PC-3 (cell line): Measurements from ENCODE around the gene CARNS1. TPM values are rescaled to one million over a fixed set of nuclear protein-coding genes. Genes with fewer than 3 reads are reported as not detected.

Source experiments
- ATAC-seq: fragments of 200-7000 bp; cut with Tn5 transposase; 2 replicates; pipeline ENCODE4 v1.9.1; 2020; ENCODE audit warnings: mild to moderate bottlenecking, moderate library complexity
- BruUV-seq: library from RNA; stranded (reverse); fragments of 400-500 nt; replicated peaks from 2 replicates; lab custom pipeline; 2021; lab: Mats Ljungman, UMichigan
- CTCF ChIA-PET: fragments of 300-600 bp; sonication (Branson Sonifier 250); formaldehyde crosslinking; loops from one replicate; lab custom pipeline; 2022; ENCODE audit warnings: antibody characterized with exemption; lab: Charles Lee
- POLR2A ChIA-PET: fragments of 300-600 bp; sonication (Branson Sonifier 250); formaldehyde crosslinking; loops from one replicate; lab custom pipeline; 2022; ENCODE audit warnings: antibody characterized with exemption; ENCODE audit not compliant: unreplicated experiment; lab: Charles Lee
- DNase-seq: peaks from one replicate; pipeline ENCODE4 v3.0.0-alpha.2; 2015
- H2AFZ ChIP-seq: fragments of 300-600 bp; sonication (generic); 2 replicates; pipeline ENCODE4 v1.6.0; 2016; ENCODE audit warnings: antibody characterized with exemption, low read length
- H3F3A ChIP-seq: fragments of 300-600 bp; sonication (generic); one replicate; pipeline ENCODE4 v1.6.0; 2017; ENCODE audit warnings: antibody characterized with exemption, low read length, control low read depth, mild to moderate bottlenecking; ENCODE audit not compliant: unreplicated experiment
- H3K27ac ChIP-seq: fragments of 300-600 bp; sonication (generic); 2 replicates; pipeline ENCODE4 v1.5.1; 2016; ENCODE audit warnings: mild to moderate bottlenecking, low read length
- H3K27me3 ChIP-seq: fragments of 300-600 bp; sonication (generic); 2 replicates; pipeline ENCODE4 v1.6.1; 2016; ENCODE audit warnings: low read length, mixed read lengths
- H3K36me3 ChIP-seq: fragments of 300-600 bp; sonication (generic); 2 replicates; pipeline ENCODE4 v1.6.1; 2016; ENCODE audit warnings: low read depth, mixed run types, low read length, mixed read lengths
- H3K4me1 ChIP-seq: fragments of 300-600 bp; sonication (generic); 2 replicates; pipeline ENCODE4 v1.5.1; 2016; ENCODE audit warnings: low read length; ENCODE audit not compliant: insufficient read depth
- H3K4me2 ChIP-seq: fragments of 300-600 bp; sonication (generic); 2 replicates; pipeline ENCODE4 v1.6.0; 2016; ENCODE audit warnings: low read length
- H3K4me3 ChIP-seq: fragments of 300-600 bp; sonication (generic); 2 replicates; pipeline ENCODE4 v1.5.1; 2016; ENCODE audit warnings: mild to moderate bottlenecking, low read length, mixed read lengths
- H3K79me2 ChIP-seq: fragments of 300-600 bp; sonication (generic); 2 replicates; pipeline ENCODE4 v1.6.1; 2017; ENCODE audit warnings: low read length, mixed read lengths
- H3K9ac ChIP-seq: fragments of 300-600 bp; sonication (generic); 2 replicates; pipeline ENCODE4 v1.6.0; 2016; ENCODE audit warnings: mild to moderate bottlenecking, low read length
- H3K9me2 ChIP-seq: fragments of 300-600 bp; sonication (generic); replicated peaks from 2 replicates; pipeline ENCODE4 v1.6.1; 2016; ENCODE audit warnings: mixed run types, low read length, mixed read lengths
- H3K9me3 ChIP-seq: fragments of 300-600 bp; sonication (generic); 2 replicates; pipeline ENCODE4 v1.6.1; 2016; ENCODE audit warnings: low read length, mixed read lengths
- H4K20me1 ChIP-seq: fragments of 300-600 bp; sonication (generic); 2 replicates; pipeline ENCODE4 v1.6.1; 2016; ENCODE audit warnings: low read length, mixed read lengths
- CTCF ChIP-seq: fragments of 300-600 bp; sonication (generic); conservative IDR thresholded peaks from 2 replicates; pipeline ENCODE4 v1.5.1; 2017; ENCODE audit warnings: antibody characterized with exemption, low read depth, mild to moderate bottlenecking, low read length
- EZH2 ChIP-seq: fragments of 300-600 bp; sonication (generic); IDR thresholded peaks from one replicate; pipeline ENCODE4 v1.6.1; 2017; ENCODE audit warnings: antibody characterized with exemption, mild to moderate bottlenecking, low read length; ENCODE audit not compliant: unreplicated experiment
- EZH2phosphoT487 ChIP-seq: fragments of 300-600 bp; sonication (generic); IDR thresholded peaks from 2 replicates; pipeline ENCODE4 v1.6.1; 2018; ENCODE audit warnings: mild to moderate bottlenecking, antibody characterized with exemption, low read length, borderline replicate concordance
- intact Hi-C: fragments of 100-400 bp; cut with micrococcal nuclease; formaldehyde crosslinking; loops from 2 replicates; pipeline ENCODE4 v1.9.0; 2023
- total RNA-seq: library from RNA; depleted of rRNA; stranded (reverse); fragments of >200 nt; gene quantifications from 2 replicates; pipeline ENCODE4 v1.2.3, GENCODE V29; 2014

CARNS1 gene
- total RNA-seq, 1 experiment from 2014 or later = 0.22 TPM

- Histone ChIP-seq H3K4me2 (peak overlapping the region; percentile 72), H3K4me1 (peaks cover 77% of the 10 kb centered on the region), H3K9me3 (no peaks in the 10 kb centered on the region), H2AFZ (no peak overlapping the region), H3K9ac (peak overlapping the region; percentile 69), H3K9me2 (no peaks in the 10 kb centered on the region), H3K4me3 (peak overlapping the region; percentile 11; the same call in 1 of the 2 replicates), H3F3A (peaks cover 8% of the 10 kb centered on the region), H3K27me3 (no peaks in the 10 kb centered on the region), H3K79me2 (peaks cover 12% of the 10 kb centered on the region), H3K36me3 (no peaks in the 10 kb centered on the region), H3K27ac (peak overlapping the region; percentile 100), H4K20me1 (no peaks in the 10 kb centered on the region)
- DNase-seq (no peak), ATAC-seq (no peak)
- TF ChIP-seq EZH2phosphoT487 (no peak), EZH2 (no peak), CTCF (no peak)
- intact Hi-C loops = no loop called here
- CTCF ChIA-PET = interaction anchor here (2.2 kb wide), 1 partner anchor 32 kb away, joined by 11 read pairs; no protein-coding TSS in a partner anchor
- POLR2A ChIA-PET = no interaction called here
- no TSS peak for BruUV-seq
Observed at GRCh38 chr11:67378544-67378943, 36.9 kb upstream of the CARNS1 start.

- ChIA-PET CTCF (interaction anchor here (1.0 to 4.7 kb wide), 3 partner anchors 22 to 34 kb away, joined by 10 to 55 read pairs (median 41); no protein-coding TSS in a partner anchor), POLR2A (interaction anchor here (0.6 kb wide), 2 partner anchors 22 to 25 kb away, joined by 4 to 5 read pairs; partner anchors contain the start of gene PPP1CA)
- TSS peak; percentile 75 for BruUV-seq
- intact Hi-C loops = no loop called here
- DNase-seq (peak; percentile 85), ATAC-seq (peak; percentile 53)
- H3K79me2 ChIP-seq = peaks cover 11% of the 10 kb centered on the region; the same call in 1 of the 2 replicates
- no peak overlapping the region; the same call in 1 of the 2 replicates for H3K4me3 ChIP-seq
- peak overlapping the region; percentile 53 for H2AFZ ChIP-seq
- no peak for TF ChIP-seq EZH2
- no peak for TF ChIP-seq EZH2phosphoT487
- TF ChIP-seq CTCF = no peak
- no peaks in the 10 kb centered on the region for H3K36me3 ChIP-seq
- peak overlapping the region; percentile 72 for H3K4me2 ChIP-seq
- peaks cover 5% of the 10 kb centered on the region for H3F3A ChIP-seq
- H3K27me3 ChIP-seq = no peaks in the 10 kb centered on the region
- peak overlapping the region; percentile 100 for H3K27ac ChIP-seq
- peak overlapping the region; percentile 69 for H3K9ac ChIP-seq
- H3K9me2 ChIP-seq = no peaks in the 10 kb centered on the region
- no peaks in the 10 kb centered on the region for H4K20me1 ChIP-seq
- H3K4me1 ChIP-seq = peaks cover 76% of the 10 kb centered on the region
- H3K9me3 ChIP-seq = no peaks in the 10 kb centered on the region
Observed at GRCh38 chr11:67379061-67380058, 36.1 kb upstream of the CARNS1 start.
